OCI-M2 (cell line): Measurements from ENCODE around the gene PLEKHH3.
"Not testable (repeated sequence)": the region's sequence is repeated elsewhere in the genome, so short reads cannot be mapped to it uniquely, and the experiment has no call there.

Experiments
- DNase-seq: peaks from one replicate; lab custom pipeline; 2025; ENCODE audit not compliant: unreplicated experiment; lab: John Stamatoyannopoulos, UW

Gene PLEKHH3

GRCh38 chr17:42632949-42633444 is 43.8 kb downstream of the PLEKHH3 start:
- peak; percentile 50 for DNase-seq

GRCh38 chr17:42629411-42630009 is 47.3 kb downstream of the PLEKHH3 start:
- no peak for DNase-seq

- DNase-seq = not testable (repeated sequence)
Measured at GRCh38 chr17:42627032-42627764, 49.6 kb downstream of the PLEKHH3 start.

GRCh38 chr17:42623732-42624596 is 52.8 kb downstream of the PLEKHH3 start:
- DNase-seq = no peak

GRCh38 chr17:42623271-42623670 is 53.5 kb downstream of the PLEKHH3 start:
- no peak for DNase-seq

GRCh38 chr17:42621987-42622386 is 54.8 kb downstream of the PLEKHH3 start:
- not testable (repeated sequence) for DNase-seq

GRCh38 chr17:42618442-42619150 is 58.2 kb downstream of the PLEKHH3 start:
- no peak for DNase-seq

- DNase-seq = no peak
Measured at GRCh38 chr17:42617956-42618431, 58.8 kb downstream of the PLEKHH3 start.
